ENCODE data around the gene DPEP3.

DNA sequence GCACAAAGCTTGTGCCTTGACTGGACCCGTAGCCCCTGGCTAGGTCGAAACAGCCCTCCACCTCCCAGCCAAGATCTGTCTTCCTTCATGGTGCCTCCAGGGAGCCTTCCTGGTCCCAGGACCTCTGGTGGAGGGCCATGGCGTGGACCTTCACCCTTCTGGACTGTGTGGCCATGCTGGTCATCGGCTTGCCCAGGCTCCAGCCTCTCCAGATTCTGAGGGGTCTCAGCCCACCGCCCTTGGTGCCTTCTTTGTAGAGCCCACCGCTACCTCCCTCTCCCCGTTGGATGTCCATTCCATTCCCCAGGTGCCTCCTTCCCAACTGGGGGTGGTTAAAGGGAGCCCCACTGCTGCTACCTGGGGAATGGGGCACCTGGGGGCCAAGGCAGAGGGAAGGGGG is 52.2 kb downstream of the DPEP3 start:
- TF ChIP-seq, protein P1, sequence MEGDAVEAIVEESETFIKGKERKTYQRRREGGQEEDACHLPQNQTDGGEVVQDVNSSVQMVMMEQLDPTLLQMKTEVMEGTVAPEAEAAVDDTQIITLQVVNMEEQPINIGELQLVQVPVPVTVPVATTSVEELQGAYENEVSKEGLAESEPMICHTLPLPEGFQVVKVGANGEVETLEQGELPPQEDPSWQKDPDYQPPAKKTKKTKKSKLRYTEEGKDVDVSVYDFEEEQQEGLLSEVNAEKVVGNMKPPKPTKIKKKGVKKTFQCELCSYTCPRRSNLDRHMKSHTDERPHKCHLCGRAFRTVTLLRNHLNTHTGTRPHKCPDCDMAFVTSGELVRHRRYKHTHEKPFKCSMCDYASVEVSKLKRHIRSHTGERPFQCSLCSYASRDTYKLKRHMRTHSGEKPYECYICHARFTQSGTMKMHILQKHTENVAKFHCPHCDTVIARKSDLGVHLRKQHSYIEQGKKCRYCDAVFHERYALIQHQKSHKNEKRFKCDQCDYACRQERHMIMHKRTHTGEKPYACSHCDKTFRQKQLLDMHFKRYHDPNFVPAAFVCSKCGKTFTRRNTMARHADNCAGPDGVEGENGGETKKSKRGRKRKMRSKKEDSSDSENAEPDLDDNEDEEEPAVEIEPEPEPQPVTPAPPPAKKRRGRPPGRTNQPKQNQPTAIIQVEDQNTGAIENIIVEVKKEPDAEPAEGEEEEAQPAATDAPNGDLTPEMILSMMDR (IDR thresholded peaks at IDR 0.05; ENCODE audit: low read length) = no peak
- TF ChIP-seq EZH2 (IDR thresholded peaks at IDR 0.05; ENCODE audit: borderline replicate concordance, low read length) = no peak

Measured in OCI-LY1 (cell line).